HepG2 (cell line): ENCODE measurements around the gene TCAP. TPM values are rescaled to one million over a fixed set of nuclear protein-coding genes. Genes with fewer than 3 reads are reported as not detected.

Experiments
- AKNA ChIP-seq: sonication (generic); formaldehyde crosslinking; IDR thresholded peaks from 2 replicates; pipeline ENCODE4 v1.4.0; 2020; ENCODE audit warnings: missing genetic modification reagents, borderline replicate concordance
- ARID2 ChIP-seq: sonication (generic); formaldehyde crosslinking; IDR thresholded peaks from 2 replicates; pipeline ENCODE4 v1.8.1; 2022; ENCODE audit warnings: mild to moderate bottlenecking, missing genetic modification reagents, borderline replicate concordance
- CBX2 ChIP-seq, 2 experiments: fragments of 200-600 bp in 1 of 2; sonication (generic); formaldehyde crosslinking in 1 of 2; IDR thresholded peaks; 2 replicates each; pipeline versions ENCODE4 v1.7.0 to v1.8.1; 2018 to 2022; ENCODE audit warnings: low read depth in 2 of 2, low read length in 1 of 2, mild to moderate bottlenecking in 1 of 2, missing genetic modification reagents in 1 of 2
- HMGXB3 ChIP-seq: sonication (generic); formaldehyde crosslinking; IDR thresholded peaks from 2 replicates; pipeline ENCODE4 v1.4.0; 2020; ENCODE audit warnings: missing genetic modification reagents, borderline replicate concordance
- HNF4G ChIP-seq, 2 experiments: sonication (generic) in 1 of 2; formaldehyde crosslinking in 1 of 2; IDR thresholded peaks; 2 replicates each; pipeline versions ENCODE4 v1.4.0 to v1.6.1; 2011 to 2020; ENCODE audit warnings: borderline replicate concordance in 2 of 2, low read depth in 2 of 2, mild to moderate bottlenecking in 2 of 2, low read length in 1 of 2, missing genetic modification reagents in 1 of 2, moderate library complexity in 1 of 2
- NFYB ChIP-seq: sonication (generic); formaldehyde crosslinking; IDR thresholded peaks from 2 replicates; pipeline ENCODE4 v1.4.0; 2020; ENCODE audit warnings: missing genetic modification reagents
- PAF1 ChIP-seq: IDR thresholded peaks from 2 replicates; pipeline ENCODE4 v1.6.1; 2016; ENCODE audit warnings: missing genetic modification reagents, missing compliant biosample characterization
- POLR2A ChIP-seq, 2 experiments: IDR thresholded peaks; 2 replicates each; pipeline ENCODE4 v1.6.1; 2011; ENCODE audit warnings: low read depth in 2 of 2, low read length in 2 of 2, mild to moderate bottlenecking in 1 of 2, moderate library complexity in 1 of 2; ENCODE audit not compliant: insufficient read depth in 1 of 2
- RBAK ChIP-seq: sonication (generic); formaldehyde crosslinking; IDR thresholded peaks from 2 replicates; pipeline ENCODE4 v1.5.1; 2020; ENCODE audit warnings: mild to moderate bottlenecking, missing genetic modification reagents
- SCMH1 ChIP-seq: sonication (generic); formaldehyde crosslinking; IDR thresholded peaks from 2 replicates; pipeline ENCODE4 v1.9.0; 2021; ENCODE audit warnings: missing genetic modification reagents, mild to moderate bottlenecking, borderline replicate concordance
- ZNF572 ChIP-seq: sonication (generic); formaldehyde crosslinking; IDR thresholded peaks from 2 replicates; pipeline ENCODE4 v1.5.1; 2020; ENCODE audit warnings: mild to moderate bottlenecking, missing genetic modification reagents
- ZNF691 ChIP-seq: sonication (generic); formaldehyde crosslinking; IDR thresholded peaks from 2 replicates; pipeline ENCODE4 v1.4.0; 2020; ENCODE audit warnings: missing genetic modification reagents, low read depth, mild to moderate bottlenecking, borderline replicate concordance
- ZNF784 ChIP-seq: sonication (generic); formaldehyde crosslinking; IDR thresholded peaks from 2 replicates; pipeline ENCODE4 v1.5.1; 2020; ENCODE audit warnings: missing genetic modification reagents, mild to moderate bottlenecking, borderline replicate concordance
- polyA plus RNA-seq, 8 experiments: library from polyadenylated mRNA; depleted of rRNA in 3 of 8; stranded (reverse) in 7 of 8; unstranded in 1 of 8; fragments of >200 nt; fragmentation: Illumina TruSeq in 4 of 8; extraction: Trizol in 4 of 8; gene quantifications; 2 replicates each; pipeline versions ENCODE4 v1.2.1 to v1.2.3, GENCODE V29; 2011 to 2016; ENCODE audit warnings: low read depth in 4 of 8, missing spikeins in 1 of 8, mixed read lengths in 1 of 8; ENCODE audit not compliant: insufficient read depth in 1 of 8
- total RNA-seq, 5 experiments: library from RNA; depleted of rRNA; stranded (reverse); fragments of >200 nt; fragmentation: Illumina TruSeq; extraction: Trizol; gene quantifications; 2 replicates each; pipeline ENCODE4 v1.2.3, GENCODE V29; 2016; ENCODE audit warnings: low read depth in 1 of 5

The TCAP gene
- total and polyA plus RNA-seq, 2 of the 13 experiments (the other 11 are each of a cell fraction or from before 2014, with no cell fraction given) = 0.24 to 0.65 TPM

- TF ChIP-seq AKNA (CRISPR knock-in tag) (no peak), CBX2 (IDR thresholded peaks at IDR 0.05; ENCODE audit: low read depth, low read length) (no peak), CBX2 (CRISPR knock-in tag; IDR thresholded peaks at IDR 0.05; ENCODE audit: low read depth) (no peak), ARID2 (CRISPR knock-in tag) (no peak), HMGXB3 (CRISPR knock-in tag) (no peak), POLR2A (IDR thresholded peaks at IDR 0.05; ENCODE audit: insufficient read depth in 1 of 2, low read depth in 2 of 2, low read length in 2 of 2) (peak; percentile 47 to 54; a peak in 3 of 4 replicates), PAF1 (CRISPR knock-in tag) (no peak; the same call in none of the 2 replicates), HNF4G (IDR thresholded peaks at IDR 0.05; ENCODE audit: borderline replicate concordance, low read depth, low read length) (peak; percentile 44), HNF4G (CRISPR knock-in tag; IDR thresholded peaks at IDR 0.05; ENCODE audit: borderline replicate concordance, low read depth) (no peak), NFYB (CRISPR knock-in tag) (0 out of 2 replicates have a peak, but pooled peaks have one; percentile 16), RBAK (no peak), ZNF784 (peak; percentile 75; the same call in 1 of the 2 replicates), ZNF572 (0 out of 2 replicates have a peak, but pooled peaks have one; percentile 34), SCMH1 (CRISPR knock-in tag) (no peak), ZNF691 (CRISPR knock-in tag) (peak; percentile 93)
Measured at GRCh38 chr17:39702901-39703893, 38.0 kb downstream of the TCAP start (continued).
